Hepatocyte (in vitro differentiated cells): Measurements from ENCODE around the gene LARP4B. TPM values are rescaled to one million over a fixed set of nuclear protein-coding genes. Genes with fewer than 3 reads are reported as not detected.

ENCODE experiments used
- DNase-seq: peaks from one replicate; pipeline ENCODE4 v3.0.0-alpha.2; 2016; ENCODE audit warnings: low spot score
- H2AFZ ChIP-seq: fragments of 200-600 bp; sonication (generic); 2 replicates; pipeline ENCODE4 v1.6.0; 2016; ENCODE audit warnings: antibody characterized with exemption, mild to moderate bottlenecking
- H3K27ac ChIP-seq: fragments of 200-600 bp; sonication (generic); 2 replicates; pipeline ENCODE4 v1.5.1; 2016; ENCODE audit warnings: mild to moderate bottlenecking
- H3K27me3 ChIP-seq: fragments of 200-600 bp; sonication (generic); 2 replicates; pipeline ENCODE4 v1.6.1; 2016
- H3K36me3 ChIP-seq: fragments of 200-600 bp; sonication (generic); replicated peaks from 2 replicates; pipeline ENCODE4 v1.5.1; 2016; ENCODE audit warnings: low read depth; ENCODE audit not compliant: insufficient read depth
- H3K4me1 ChIP-seq: fragments of 200-600 bp; sonication (generic); 2 replicates; pipeline ENCODE4 v1.5.1; 2016; ENCODE audit warnings: mild to moderate bottlenecking, moderate library complexity; ENCODE audit not compliant: insufficient read depth
- H3K4me2 ChIP-seq: fragments of 200-600 bp; sonication (generic); 2 replicates; pipeline ENCODE4 v1.6.0; 2016
- H3K4me3 ChIP-seq: fragments of 200-600 bp; sonication (generic); 2 replicates; pipeline ENCODE4 v1.5.1; 2016; ENCODE audit warnings: mild to moderate bottlenecking
- H3K79me2 ChIP-seq: fragments of 200-600 bp; sonication (generic); 2 replicates; pipeline ENCODE4 v1.6.0; 2017; ENCODE audit warnings: mild to moderate bottlenecking
- H3K9me2 ChIP-seq: fragments of 200-600 bp; sonication (generic); replicated peaks from 2 replicates; pipeline ENCODE4 v1.6.0; 2017; ENCODE audit warnings: mild to moderate bottlenecking; ENCODE audit not compliant: insufficient read depth
- H3K9me3 ChIP-seq: fragments of 200-600 bp; sonication (generic); 2 replicates; pipeline ENCODE4 v1.5.1; 2016; ENCODE audit warnings: low read depth, mild to moderate bottlenecking
- H4K20me1 ChIP-seq: fragments of 200-600 bp; sonication (generic); 2 replicates; pipeline ENCODE4 v1.6.0; 2016; ENCODE audit warnings: mild to moderate bottlenecking; ENCODE audit not compliant: insufficient read depth, poor library complexity, severe bottlenecking
- CTCF ChIP-seq: fragments of 200-600 bp; sonication (generic); IDR thresholded peaks from 2 replicates; pipeline ENCODE4 v1.5.1; 2016; ENCODE audit warnings: antibody characterized with exemption, mild to moderate bottlenecking; ENCODE audit not compliant: poor library complexity
- EZH2 ChIP-seq: fragments of 200-600 bp; sonication (generic); IDR thresholded peaks from 2 replicates; pipeline ENCODE4 v1.6.1; 2016; ENCODE audit warnings: antibody characterized with exemption, mild to moderate bottlenecking, borderline replicate concordance
- EZH2phosphoT487 ChIP-seq: fragments of 200-600 bp; sonication (generic); IDR thresholded peaks from one replicate; pipeline ENCODE4 v1.6.1; 2018; ENCODE audit warnings: antibody characterized with exemption, mild to moderate bottlenecking, low read depth, moderate library complexity; ENCODE audit not compliant: unreplicated experiment, severe bottlenecking
- WGBS: methylation state at CpG from one replicate; pipeline ENCODE4 v1.1.6; 2016; ENCODE audit warnings: low lambda C conversion rate; ENCODE audit errors: missing lambda C conversion rate; 5-methylcytosine and 5-hydroxymethylcytosine counted together
- polyA plus RNA-seq: library from polyadenylated mRNA; unstranded; fragments of >200 nt; fragmentation: Nextera tagmentation; extraction: Ambion mirVana; gene quantifications from 2 replicates; pipeline ENCODE4 v1.2.1, GENCODE V29; 2016
- total RNA-seq: library from RNA; depleted of rRNA; stranded (reverse); fragments of >200 nt; gene quantifications from 2 replicates; pipeline ENCODE4 v1.2.3, GENCODE V29; 2014

LARP4B gene
- total and polyA plus RNA-seq, 2 experiments from 2014 or later: 28.4 to 43.4 TPM

- H2AFZ ChIP-seq: no peak overlapping the region
- no peak overlapping the region for H3K4me2 ChIP-seq
- no peaks in the 10 kb centered on the region for H3K27me3 ChIP-seq
- H3K27ac ChIP-seq: no peak overlapping the region
- no peaks in the 10 kb centered on the region for H3K4me1 ChIP-seq
- WGBS: over 99% methylated on average over 8 of the region's 8 CpGs
- H3K79me2 ChIP-seq: peaks cover 64% of the 10 kb centered on the region
- peaks cover 4% of the 10 kb centered on the region for H3K36me3 ChIP-seq
- H3K9me3 ChIP-seq: no peaks in the 10 kb centered on the region
- no peaks in the 10 kb centered on the region for H3K9me2 ChIP-seq
- no peak for DNase-seq
- TF ChIP-seq CTCF: no peak
- no peak for TF ChIP-seq EZH2
- TF ChIP-seq EZH2phosphoT487: no peak
- no peak overlapping the region for H3K4me3 ChIP-seq
- peaks cover 14% of the 10 kb centered on the region for H4K20me1 ChIP-seq
Measured at GRCh38 chr10:865257-865656, 66.2 kb downstream of the LARP4B start.

- no peak for DNase-seq
- Histone ChIP-seq H3K9me2 (no peaks in the 10 kb centered on the region), H3K27ac (no peak overlapping the region), H3K4me1 (peaks cover 8% of the 10 kb centered on the region), H4K20me1 (peaks cover 19% of the 10 kb centered on the region), H2AFZ (no peak overlapping the region), H3K36me3 (no peaks in the 10 kb centered on the region), H3K9me3 (no peaks in the 10 kb centered on the region), H3K4me2 (no peak overlapping the region), H3K79me2 (peaks cover 58% of the 10 kb centered on the region), H3K27me3 (no peaks in the 10 kb centered on the region), H3K4me3 (no peak overlapping the region)
- WGBS: 74% methylated on average over 4 of the region's 4 CpGs
- no peak for TF ChIP-seq EZH2phosphoT487
- no peak for TF ChIP-seq EZH2
- no peak for TF ChIP-seq CTCF
Measured at GRCh38 chr10:860519-860918, 71.0 kb downstream of the LARP4B start.

GRCh38 chr10:856416-857157, 74.9 kb downstream of the LARP4B start:
- WGBS: 57% methylated on average over 11 of the region's 11 CpGs
- Histone ChIP-seq H3K36me3 (no peaks in the 10 kb centered on the region), H3K4me3 (no peak overlapping the region), H3K4me1 (peaks cover 8% of the 10 kb centered on the region), H3K9me2 (no peaks in the 10 kb centered on the region), H3K79me2 (peaks cover 69% of the 10 kb centered on the region), H3K27me3 (no peaks in the 10 kb centered on the region), H3K9me3 (no peaks in the 10 kb centered on the region), H3K27ac (peak overlapping the region; percentile 56), H4K20me1 (peaks cover 18% of the 10 kb centered on the region), H3K4me2 (peak overlapping the region; percentile 49), H2AFZ (no peak overlapping the region)
- TF ChIP-seq CTCF (no peak), EZH2 (no peak), EZH2phosphoT487 (no peak)
- DNase-seq: no peak

GRCh38 chr10:855671-856070, 75.8 kb downstream of the LARP4B start:
- Histone ChIP-seq H3K4me3 (no peak overlapping the region), H3K27ac (peak overlapping the region; percentile 56), H3K9me3 (no peaks in the 10 kb centered on the region), H2AFZ (no peak overlapping the region), H3K36me3 (no peaks in the 10 kb centered on the region), H4K20me1 (peaks cover 18% of the 10 kb centered on the region), H3K4me1 (peaks cover 8% of the 10 kb centered on the region), H3K79me2 (peaks cover 78% of the 10 kb centered on the region), H3K9me2 (no peaks in the 10 kb centered on the region), H3K4me2 (peak overlapping the region; percentile 49), H3K27me3 (no peaks in the 10 kb centered on the region)
- no peak for TF ChIP-seq EZH2
- no peak for TF ChIP-seq EZH2phosphoT487
- no peak for TF ChIP-seq CTCF
- 88% methylated on average over 5 of the region's 5 CpGs for WGBS
- DNase-seq: no peak
